ENCODE data around the gene WDFY2. TPM values are rescaled to one million over a fixed set of nuclear protein-coding genes. Genes with fewer than 3 reads are reported as not detected.

WDFY2 gene
- total and polyA plus RNA-seq, 4 donors: 4.6 to 27.3 (median 10.9) TPM

DNA sequence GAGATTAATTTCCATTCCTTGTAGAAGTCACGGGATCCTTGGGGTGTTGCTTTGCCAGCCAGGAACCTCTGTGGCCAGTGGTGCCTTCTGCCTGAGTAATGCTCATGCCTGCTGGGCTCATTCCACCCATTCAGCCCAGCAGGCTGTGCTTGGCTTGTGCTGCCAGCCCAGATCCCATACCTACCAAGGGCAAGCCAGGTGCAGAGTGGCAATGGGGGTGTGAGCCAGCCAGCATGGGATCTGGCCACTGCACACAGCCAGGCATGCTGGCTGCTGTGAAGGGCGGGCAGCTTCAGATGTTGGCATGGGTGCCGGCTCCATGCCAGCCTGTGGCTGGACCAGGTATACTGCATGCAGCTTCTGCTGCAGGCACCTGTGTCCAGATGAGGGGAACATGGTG lies 42.5 kb downstream of the WDFY2 start:
- Histone ChIP-seq H3K9me3 (ENCODE audit: control insufficient read depth in 4 of 4, insufficient read depth in 3 of 4, low read length in 3 of 4) (no peaks in the 10 kb centered on the region), H3K4me1 (ENCODE audit: control insufficient read depth in 5 of 5, insufficient read depth in 5 of 5, low read length in 5 of 5) (peaks cover 2 to 13% (median 4%) of the 10 kb centered on the region in 5 donors), H3K36me3 (ENCODE audit: control insufficient read depth in 4 of 4, insufficient read depth in 4 of 4, low read length in 4 of 4) (no peaks in the 10 kb centered on the region), H3K27me3 (ENCODE audit: control insufficient read depth in 3 of 3, insufficient read depth in 3 of 3, low read length in 2 of 3) (no peaks in the 10 kb centered on the region), H3K9ac (ENCODE audit: insufficient read depth in 1 of 2, low read length in 2 of 2) (no peak overlapping the region), H3K27ac (ENCODE audit: low read depth in 1 of 2, low read length in 1 of 2) (no peak overlapping the region), H3K4me3 (no peak overlapping the region)
- ATAC-seq (ENCODE audit: insufficient read depth, low FRiP score) (no peak), DNase-seq (no peak)
- no peak for TF ChIP-seq CTCF (IDR thresholded peaks at IDR 0.05; ENCODE audit: control extremely low read depth, extremely low read depth)
- WGBS, 2 donors: 88 to 90% methylated on average over 3 of the region's 3 CpGs

- ATAC-seq (ENCODE audit: insufficient read depth, low FRiP score) (no peak), DNase-seq (no peak)
- Histone ChIP-seq H3K27ac (ENCODE audit: low read depth in 1 of 2, low read length in 1 of 2) (no peak overlapping the region), H3K27me3 (ENCODE audit: control insufficient read depth in 3 of 3, insufficient read depth in 3 of 3, low read length in 2 of 3) (no peaks in the 10 kb centered on the region), H3K9me3 (ENCODE audit: control insufficient read depth in 4 of 4, insufficient read depth in 3 of 4, low read length in 3 of 4) (no peaks in the 10 kb centered on the region), H3K4me1 (ENCODE audit: control insufficient read depth in 5 of 5, insufficient read depth in 5 of 5, low read length in 5 of 5) (peaks cover 4 to 17% (median 5%) of the 10 kb centered on the region in 5 donors), H3K4me3 (no peak overlapping the region), H3K9ac (ENCODE audit: insufficient read depth in 1 of 2, low read length in 2 of 2) (no peak overlapping the region), H3K36me3 (ENCODE audit: control insufficient read depth in 4 of 4, insufficient read depth in 4 of 4, low read length in 4 of 4) (no peaks in the 10 kb centered on the region)
- 96% methylated on average over 21 of the region's 21 CpGs for WGBS, 2 donors
- no peak for TF ChIP-seq CTCF (IDR thresholded peaks at IDR 0.05; ENCODE audit: control extremely low read depth, extremely low read depth)
Observed at GRCh38 chr13:51628059-51628852, 44.0 kb downstream of the WDFY2 start.

DNA sequence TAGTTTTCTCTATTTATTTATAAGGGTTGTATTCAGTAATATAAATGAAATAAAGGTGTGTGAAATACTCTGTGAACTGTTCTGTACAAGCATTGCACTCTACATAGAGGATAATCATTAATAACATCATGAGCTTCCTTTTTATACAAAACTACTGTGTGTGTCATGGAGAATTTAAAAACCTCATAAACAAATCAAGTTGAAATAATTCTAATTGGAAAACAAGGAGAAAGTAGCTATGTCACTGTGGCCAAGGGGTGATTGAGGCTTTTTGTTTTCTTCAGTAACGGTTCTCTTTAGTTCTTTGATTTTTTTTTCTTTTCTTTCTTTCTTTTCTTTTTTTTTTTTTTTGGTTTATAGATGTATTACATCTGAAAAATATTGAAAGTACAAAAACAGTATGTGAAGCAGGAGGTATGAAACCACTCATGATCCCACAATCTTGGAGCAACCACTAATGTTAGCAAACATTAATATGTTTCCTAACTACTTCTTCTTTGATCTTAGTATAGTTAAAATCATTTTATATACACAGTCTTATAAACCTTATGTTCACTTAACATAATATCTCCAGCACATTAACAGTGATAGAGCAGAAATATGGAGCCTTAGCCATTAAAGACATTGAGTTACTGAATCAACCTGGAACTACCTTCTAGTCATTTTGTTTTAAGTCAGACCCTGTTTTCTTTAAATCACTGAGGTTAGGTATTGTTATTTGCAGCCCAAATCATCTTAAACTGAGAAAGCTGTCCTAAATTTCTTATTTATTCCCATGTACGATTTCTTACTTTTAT lies 45.4 kb downstream of the WDFY2 start:
- Histone ChIP-seq H3K36me3 (ENCODE audit: control insufficient read depth in 4 of 4, insufficient read depth in 4 of 4, low read length in 4 of 4) (no peaks in the 10 kb centered on the region), H3K9ac (ENCODE audit: insufficient read depth in 1 of 2, low read length in 2 of 2) (no peak overlapping the region), H3K27me3 (ENCODE audit: control insufficient read depth in 3 of 3, insufficient read depth in 3 of 3, low read length in 2 of 3) (no peaks in the 10 kb centered on the region), H3K9me3 (ENCODE audit: control insufficient read depth in 4 of 4, insufficient read depth in 3 of 4, low read length in 3 of 4) (no peaks in the 10 kb centered on the region), H3K4me1 (ENCODE audit: control insufficient read depth in 5 of 5, insufficient read depth in 5 of 5, low read length in 5 of 5) (peaks cover 4 to 10% (median 7%) of the 10 kb centered on the region in 5 donors), H3K4me3 (no peak overlapping the region), H3K27ac (ENCODE audit: low read depth in 1 of 2, low read length in 1 of 2) (no peak overlapping the region)
- DNase-seq (no peak), ATAC-seq (ENCODE audit: insufficient read depth, low FRiP score) (no peak)
- no peak for TF ChIP-seq CTCF (IDR thresholded peaks at IDR 0.05; ENCODE audit: control extremely low read depth, extremely low read depth)
- WGBS, 2 donors: 70 to 82% methylated on average over 2 of the region's 2 CpGs

Data from lung (tissue), 12 donors.